Esophagus squamous epithelium (tissue), 5 donors: ENCODE results near the gene CARMIL3. TPM values are rescaled to one million over a fixed set of nuclear protein-coding genes. Genes with fewer than 3 reads are reported as not detected.
"Not testable (repeated sequence)": the region's sequence is repeated elsewhere in the genome, so short reads cannot be mapped to it uniquely, and the experiment has no call there.

Source experiments
- DNase-seq: peaks from one replicate; lab custom pipeline; 2025; lab: John Stamatoyannopoulos, UW
- H3K27ac ChIP-seq, 4 donors: fragments of 200-600 bp; sonication (generic); one replicate each; pipeline ENCODE4 v1.5.1; 2016 to 2019; ENCODE audit warnings: mild to moderate bottlenecking in 1 of 4
- H3K27me3 ChIP-seq, 4 donors: fragments of 200-600 bp; sonication (generic); 1 replicate in 3 of 4; 2 replicates in 1 of 4; pipeline versions ENCODE4 v1.5.1 to v1.6.0; 2017 to 2021; ENCODE audit warnings: antibody characterized with exemption in 1 of 4
- H3K36me3 ChIP-seq, 3 donors: fragments of 200-600 bp; sonication (generic); one replicate each; pipeline ENCODE4 v1.5.1; 2016 to 2019
- H3K4me1 ChIP-seq, 3 donors: fragments of 200-600 bp; sonication (generic); one replicate each; pipeline ENCODE4 v1.5.1; 2017 to 2019
- H3K4me3 ChIP-seq, 4 donors: fragments of 200-600 bp; sonication (generic); 1 replicate in 3 of 4; 2 replicates in 1 of 4; pipeline ENCODE4 v1.5.1; 2016 to 2019; ENCODE audit warnings: mild to moderate bottlenecking in 2 of 4, moderate library complexity in 1 of 4
- H3K9me3 ChIP-seq, 3 donors: fragments of 200-600 bp; sonication (generic); one replicate each; pipeline ENCODE4 v1.5.1; 2016 to 2019
- POLR2A ChIP-seq, 4 donors: fragments of 450-650 bp; IDR thresholded peaks; one replicate each; pipeline ENCODE4 v1.6.1; 2017; ENCODE audit warnings: antibody characterized with exemption in 4 of 4, mild to moderate bottlenecking in 4 of 4, moderate library complexity in 3 of 4
- WGBS, 2 donors: methylation state at CpG; one replicate each; pipeline ENCODE4 v1.1.5; 2018; 5-methylcytosine and 5-hydroxymethylcytosine counted together
- intact Hi-C: fragments of 100-400 bp; cut with DNase I; formaldehyde crosslinking; loops from one replicate; pipeline ENCODE4 v1.15.0; 2022
- total RNA-seq, 4 donors: library from RNA; depleted of rRNA; stranded (reverse); fragments of >200 nt; gene quantifications; one replicate each; pipeline ENCODE4 v1.1.0, GENCODE V29; 2016
- TF ChIP-seq, protein P1 (sequence below), 6 experiments: fragments of 450-650 bp in 4 of 6; fragments of 200-600 bp in 2 of 6; sonication (generic) in 2 of 6; IDR thresholded peaks; one replicate each; pipeline ENCODE4 v1.5.1; 2016 to 2019; ENCODE audit warnings: antibody characterized with exemption in 6 of 6, mild to moderate bottlenecking in 4 of 6, moderate library complexity in 4 of 6
- donor health status: DM: yes; HTN: yes; CAD: no.

The CARMIL3 gene
- total RNA-seq, 4 donors from 2014 or later, result 0.38 to 1.2 (median 0.86) TPM

DNA sequence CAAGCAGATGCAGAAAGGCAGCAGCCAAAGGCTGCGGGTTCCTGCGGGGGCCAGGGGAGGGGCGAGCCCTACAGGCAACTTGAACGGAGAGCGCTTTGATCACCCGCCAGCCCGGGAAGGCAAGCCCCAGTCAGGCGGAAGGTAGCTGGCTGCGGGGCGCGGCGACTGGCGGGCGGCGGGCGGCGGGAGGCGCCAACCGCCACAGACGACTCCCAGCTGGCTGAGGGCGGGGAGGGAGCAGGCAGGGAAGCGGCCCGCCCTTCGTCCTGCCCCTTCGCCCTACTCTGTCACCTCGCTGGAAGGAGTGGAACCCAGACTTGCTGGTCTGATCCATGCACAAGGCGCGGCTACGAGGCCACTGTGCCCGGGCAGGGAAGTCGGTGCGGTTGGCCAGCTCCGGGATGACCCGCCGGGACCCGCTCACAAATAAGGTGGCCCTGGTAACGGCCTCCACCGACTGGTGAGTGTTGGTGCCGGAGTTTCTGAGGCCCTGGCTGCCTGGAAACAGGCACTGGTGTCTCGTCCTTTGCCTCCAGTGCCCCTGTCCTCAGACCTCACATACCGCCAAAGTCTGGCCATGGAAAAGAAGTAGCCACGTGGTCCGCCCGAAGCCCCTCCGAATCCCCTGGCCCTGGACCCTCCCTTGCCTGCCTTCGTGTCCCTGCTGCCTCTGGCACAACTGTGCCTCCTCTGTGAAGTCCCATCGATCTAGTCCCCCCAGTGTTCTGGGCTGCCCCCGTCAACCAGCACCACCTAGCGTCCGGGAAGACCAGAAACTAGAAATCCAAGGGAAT is 15.4 kb upstream of the CARMIL3 start:
- peak in 2 of 4 donors; percentile 24 to 36 for TF ChIP-seq POLR2A (IDR thresholded peaks at IDR 0.05)
- TF ChIP-seq, protein P1, sequence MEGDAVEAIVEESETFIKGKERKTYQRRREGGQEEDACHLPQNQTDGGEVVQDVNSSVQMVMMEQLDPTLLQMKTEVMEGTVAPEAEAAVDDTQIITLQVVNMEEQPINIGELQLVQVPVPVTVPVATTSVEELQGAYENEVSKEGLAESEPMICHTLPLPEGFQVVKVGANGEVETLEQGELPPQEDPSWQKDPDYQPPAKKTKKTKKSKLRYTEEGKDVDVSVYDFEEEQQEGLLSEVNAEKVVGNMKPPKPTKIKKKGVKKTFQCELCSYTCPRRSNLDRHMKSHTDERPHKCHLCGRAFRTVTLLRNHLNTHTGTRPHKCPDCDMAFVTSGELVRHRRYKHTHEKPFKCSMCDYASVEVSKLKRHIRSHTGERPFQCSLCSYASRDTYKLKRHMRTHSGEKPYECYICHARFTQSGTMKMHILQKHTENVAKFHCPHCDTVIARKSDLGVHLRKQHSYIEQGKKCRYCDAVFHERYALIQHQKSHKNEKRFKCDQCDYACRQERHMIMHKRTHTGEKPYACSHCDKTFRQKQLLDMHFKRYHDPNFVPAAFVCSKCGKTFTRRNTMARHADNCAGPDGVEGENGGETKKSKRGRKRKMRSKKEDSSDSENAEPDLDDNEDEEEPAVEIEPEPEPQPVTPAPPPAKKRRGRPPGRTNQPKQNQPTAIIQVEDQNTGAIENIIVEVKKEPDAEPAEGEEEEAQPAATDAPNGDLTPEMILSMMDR (IDR thresholded peaks at IDR 0.05), result peak; percentile 52 to 80 (median 79)
- Histone ChIP-seq H3K9me3 (peaks cover 0 to 11% (median 10%) of the 10 kb centered on the region in 3 donors), H3K4me1 (peaks cover 0 to 53% (median 16%) of the 10 kb centered on the region in 3 donors), H3K27ac (peak overlapping the region; percentile 87 to 97 (median 94)), H3K36me3 (no peaks in the 10 kb centered on the region), H3K4me3 (peak overlapping the region; percentile 38 to 69 (median 62)), H3K27me3 (no peaks in the 10 kb centered on the region)
- intact Hi-C loops, result no loop called here
- WGBS, 2 donors, result 0% methylated on average over 1 to 19 of the region's 50 CpGs
- DNase-seq, result no peak

DNA sequence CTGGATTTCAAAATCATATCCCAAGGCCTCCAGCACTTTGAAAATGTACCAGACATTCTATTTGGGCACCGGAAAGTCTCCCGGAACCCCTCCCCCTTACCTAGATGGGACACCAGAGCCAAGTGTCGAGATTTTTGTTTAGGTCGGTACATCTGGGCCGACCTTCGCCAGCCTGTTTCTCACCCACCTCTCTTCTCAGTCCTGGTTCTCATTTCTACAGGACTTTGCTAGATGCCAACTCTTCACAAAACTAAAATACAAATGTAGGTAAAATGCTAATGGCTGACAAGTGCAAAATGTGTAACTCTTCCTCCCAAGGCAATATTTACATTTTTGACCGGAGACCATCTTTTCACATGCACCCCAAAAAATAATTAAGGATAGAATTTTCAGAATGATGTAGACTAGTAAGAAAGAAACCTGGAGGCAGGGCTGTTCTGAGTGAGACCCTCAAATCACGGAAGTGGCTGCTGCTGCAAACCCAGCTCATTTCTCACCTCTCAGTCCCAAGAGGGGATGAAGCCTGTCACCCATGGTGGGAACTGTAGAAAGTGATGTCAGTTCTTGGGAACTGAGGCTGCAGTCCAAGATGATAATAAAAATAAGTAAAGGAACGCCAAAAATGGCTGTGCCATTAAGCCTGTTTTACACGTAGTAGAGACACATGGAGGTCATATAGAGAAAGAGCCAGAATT is 14.7 kb upstream of the CARMIL3 start:
- H3K36me3 ChIP-seq, intact Hi-C loops, H3K27me3 ChIP-seq, DNase-seq, H3K9me3 ChIP-seq: not testable (repeated sequence)
- peaks cover 0 to 53% (median 16%) of the 10 kb centered on the region in 3 donors for H3K4me1 ChIP-seq
- H3K27ac ChIP-seq, result peak overlapping the region; percentile 87 to 97 (median 94)
- WGBS, 2 donors, result 33 to 35% methylated on average over 10 of the region's 10 CpGs
- H3K4me3 ChIP-seq, result peak overlapping the region; percentile 38 to 69 (median 62)

DNA sequence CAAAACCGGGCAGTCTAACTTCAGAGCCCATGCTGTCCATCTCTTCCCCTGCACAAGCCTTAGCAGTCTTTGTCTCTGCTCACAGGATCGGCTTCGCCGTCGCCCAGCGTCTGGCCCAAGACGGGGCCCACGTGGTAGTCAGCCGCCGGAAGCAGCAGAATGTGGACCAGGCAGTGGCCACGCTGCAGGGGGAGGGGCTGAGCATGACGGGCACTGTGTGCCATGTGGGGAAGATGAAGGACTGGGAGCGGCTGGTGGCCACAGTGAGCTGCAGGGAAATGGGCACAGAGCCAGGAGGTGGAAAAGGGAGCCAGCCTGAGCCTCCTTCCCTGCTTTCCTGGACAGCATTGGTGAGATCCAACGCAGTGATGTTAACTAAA is 14.2 kb upstream of the CARMIL3 start:
- Histone ChIP-seq H3K9me3 (peaks cover 0 to 2% (median under 1%) of the 10 kb centered on the region in 3 donors), H3K4me3 (no peak overlapping the region), H3K27ac (no peak overlapping the region), H3K36me3 (no peaks in the 10 kb centered on the region), H3K4me1 (peaks cover 0 to 51% (median 16%) of the 10 kb centered on the region in 3 donors), H3K27me3 (no peaks in the 10 kb centered on the region)
- intact Hi-C loops, result no loop called here
- DNase-seq, result no peak
- TF ChIP-seq, protein P1 (IDR thresholded peaks at IDR 0.05), result no peak
- no peak for TF ChIP-seq POLR2A (IDR thresholded peaks at IDR 0.05)
- 79 to 87% methylated on average over 14 of the region's 14 CpGs for WGBS, 2 donors

DNA sequence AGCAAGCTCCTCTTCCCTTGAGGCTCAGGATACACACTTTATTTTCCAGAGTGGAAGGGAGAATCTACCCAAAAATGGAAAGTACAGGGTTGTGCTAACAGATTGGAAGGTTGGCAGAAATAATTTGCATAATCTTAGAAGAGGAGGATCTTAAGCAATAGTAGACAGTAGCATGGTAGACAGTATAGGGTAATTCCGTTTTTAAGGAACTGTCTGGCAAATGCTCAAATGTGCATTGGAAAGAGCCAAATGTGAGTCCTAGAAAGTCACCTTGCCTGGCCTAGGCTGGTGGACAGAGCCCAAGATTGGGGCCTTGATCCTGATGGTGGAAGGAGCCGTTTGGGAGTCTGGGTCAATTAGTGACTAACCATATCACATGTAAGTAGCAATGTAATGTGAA is 13.1 kb upstream of the CARMIL3 start:
- TF ChIP-seq, protein P1 (IDR thresholded peaks at IDR 0.05), result no peak
- no peak for TF ChIP-seq POLR2A (IDR thresholded peaks at IDR 0.05)
- H3K36me3 ChIP-seq, result no peaks in the 10 kb centered on the region
- DNase-seq, result no peak
- 70 to 77% methylated on average over 2 of the region's 2 CpGs for WGBS, 2 donors
- no peak overlapping the region for H3K4me3 ChIP-seq
- H3K27ac ChIP-seq, result no peak overlapping the region
- H3K4me1 ChIP-seq, result peaks cover 0 to 47% (median 12%) of the 10 kb centered on the region in 3 donors
- intact Hi-C loops, result no loop called here
- no peaks in the 10 kb centered on the region for H3K27me3 ChIP-seq
- no peaks in the 10 kb centered on the region for H3K9me3 ChIP-seq

DNA sequence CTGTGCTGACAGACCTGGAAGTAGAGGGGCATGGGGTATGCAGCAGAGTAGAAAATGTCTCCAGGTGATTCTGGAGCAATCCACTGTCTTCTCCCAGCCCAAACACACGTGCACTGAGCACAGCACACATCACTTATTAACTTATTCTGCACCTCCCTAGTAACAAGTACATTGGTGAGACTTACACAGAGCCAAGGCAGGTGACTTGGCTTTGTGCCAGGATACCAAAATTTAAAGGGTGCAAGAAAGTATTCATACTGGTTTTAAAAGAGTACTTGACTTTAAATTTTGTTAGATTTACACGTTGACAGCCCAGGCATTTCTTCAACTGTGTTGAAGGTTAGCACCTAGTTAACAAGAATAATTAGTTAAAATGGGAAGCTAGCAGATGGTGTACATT is 11.1 kb upstream of the CARMIL3 start:
- Histone ChIP-seq H3K4me3 (no peak overlapping the region), H3K36me3 (no peaks in the 10 kb centered on the region), H3K9me3 (no peaks in the 10 kb centered on the region), H3K27me3 (no peaks in the 10 kb centered on the region), H3K27ac (no peak overlapping the region), H3K4me1 (peaks cover 0 to 34% (median 4%) of the 10 kb centered on the region in 3 donors)
- intact Hi-C loops, result no loop called here
- DNase-seq, result no peak
- TF ChIP-seq, protein P1 (IDR thresholded peaks at IDR 0.05), result no peak
- no peak for TF ChIP-seq POLR2A (IDR thresholded peaks at IDR 0.05)
- WGBS, 2 donors, result 30 to 33% methylated on average over 2 of the region's 2 CpGs
